ENCODE measurements around the gene F13B.

DNA sequence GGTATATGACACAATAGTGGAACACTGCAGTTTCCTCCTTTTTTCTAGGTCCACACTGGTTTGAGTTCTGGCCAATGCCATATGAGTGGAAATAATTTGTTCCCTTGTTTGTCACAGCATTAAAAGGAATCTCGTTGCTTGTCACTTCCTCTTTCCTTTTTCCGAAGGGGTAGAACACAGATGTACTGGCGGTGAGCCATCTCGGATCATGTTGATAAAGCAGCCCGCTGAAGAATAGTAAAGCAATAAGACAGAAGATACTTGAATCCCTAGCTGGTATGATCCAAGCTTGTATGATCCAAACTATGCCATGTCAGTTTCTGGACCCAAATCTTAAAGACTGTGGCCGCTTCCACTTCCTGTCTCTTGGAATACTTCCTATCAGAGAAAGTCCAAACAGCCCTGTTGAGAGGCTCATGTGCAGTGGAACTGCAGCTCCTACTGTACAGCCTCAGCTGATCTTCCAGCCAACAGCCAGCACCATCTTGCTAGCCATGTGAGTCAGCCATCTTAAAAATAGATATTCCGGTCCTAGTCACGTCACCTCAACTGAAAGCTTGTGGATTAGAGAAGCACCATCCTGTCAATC lies 49.4 kb downstream of the F13B start:
- TF ChIP-seq CEBPB (IDR thresholded peaks at IDR 0.05; ENCODE audit: low read depth, low read length) (no peak), CHD1 (IDR thresholded peaks at IDR 0.05; ENCODE audit: low read depth, low read length) (no peak), POLR2A (IDR thresholded peaks at IDR 0.05; ENCODE audit: low read depth, low read length) (no peak), MXI1 (IDR thresholded peaks at IDR 0.05; ENCODE audit: borderline replicate concordance, low read depth, low read length) (no peak)
- TF ChIP-seq, protein P1, sequence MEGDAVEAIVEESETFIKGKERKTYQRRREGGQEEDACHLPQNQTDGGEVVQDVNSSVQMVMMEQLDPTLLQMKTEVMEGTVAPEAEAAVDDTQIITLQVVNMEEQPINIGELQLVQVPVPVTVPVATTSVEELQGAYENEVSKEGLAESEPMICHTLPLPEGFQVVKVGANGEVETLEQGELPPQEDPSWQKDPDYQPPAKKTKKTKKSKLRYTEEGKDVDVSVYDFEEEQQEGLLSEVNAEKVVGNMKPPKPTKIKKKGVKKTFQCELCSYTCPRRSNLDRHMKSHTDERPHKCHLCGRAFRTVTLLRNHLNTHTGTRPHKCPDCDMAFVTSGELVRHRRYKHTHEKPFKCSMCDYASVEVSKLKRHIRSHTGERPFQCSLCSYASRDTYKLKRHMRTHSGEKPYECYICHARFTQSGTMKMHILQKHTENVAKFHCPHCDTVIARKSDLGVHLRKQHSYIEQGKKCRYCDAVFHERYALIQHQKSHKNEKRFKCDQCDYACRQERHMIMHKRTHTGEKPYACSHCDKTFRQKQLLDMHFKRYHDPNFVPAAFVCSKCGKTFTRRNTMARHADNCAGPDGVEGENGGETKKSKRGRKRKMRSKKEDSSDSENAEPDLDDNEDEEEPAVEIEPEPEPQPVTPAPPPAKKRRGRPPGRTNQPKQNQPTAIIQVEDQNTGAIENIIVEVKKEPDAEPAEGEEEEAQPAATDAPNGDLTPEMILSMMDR (conservative IDR thresholded peaks at IDR 0.05; ENCODE audit: low read depth, low read length) = no peak
